Stimulated activated CD8-positive, alpha-beta memory T cell treated with anti-CD3 and anti-CD28 coated beads, Interleukin-2, amount 100 ng/mL, for 1 hour (primary cell): ENCODE results near the gene SH3BP5L.

Experiments used
- DNase-seq, 2 donors: peaks; one replicate each; pipeline ENCODE4 v3.0.0-alpha.2; 2020; ENCODE audit warnings: low read depth in 2 of 2

SH3BP5L gene

GRCh38 chr1:248779350-248779749, 46.4 kb downstream of the SH3BP5L start:
- no peak for DNase-seq

GRCh38 chr1:248778906-248779305, 46.8 kb downstream of the SH3BP5L start:
- DNase-seq: no peak

GRCh38 chr1:248776991-248777390, 48.7 kb downstream of the SH3BP5L start:
- no peak for DNase-seq

- DNase-seq: no peak
These were observed 50.3 kb downstream of the SH3BP5L start for GRCh38 chr1:248775441-248775840.
